Glutamatergic neuron (in vitro differentiated cells): Measurements from ENCODE around the gene ALDH3A1. TPM values are rescaled to one million over a fixed set of nuclear protein-coding genes. Genes with fewer than 3 reads are reported as not detected.

Experiments
- DNase-seq: peaks from one replicate; pipeline ENCODE4 v3.0.0; 2022
- H3K27ac Mint-ChIP-seq: one replicate; pipeline ENCODE4 v1.8.0; 2020; ENCODE audit warnings: mild to moderate bottlenecking, mixed read lengths, inconsistent platforms; ENCODE audit not compliant: unreplicated experiment
- H3K27me3 Mint-ChIP-seq: one replicate; pipeline ENCODE4 v1.8.0; 2020; ENCODE audit warnings: mild to moderate bottlenecking, moderate library complexity, mixed read lengths, inconsistent platforms; ENCODE audit not compliant: unreplicated experiment
- H3K36me3 Mint-ChIP-seq: one replicate; pipeline ENCODE4 v1.8.0; 2020; ENCODE audit warnings: mild to moderate bottlenecking, mixed read lengths, inconsistent platforms; ENCODE audit not compliant: unreplicated experiment
- H3K4me1 Mint-ChIP-seq: one replicate; pipeline ENCODE4 v1.8.0; 2020; ENCODE audit warnings: mild to moderate bottlenecking, low read depth, mixed read lengths, inconsistent platforms; ENCODE audit not compliant: unreplicated experiment
- H3K4me3 Mint-ChIP-seq: one replicate; pipeline ENCODE4 v1.8.0; 2020; ENCODE audit warnings: mild to moderate bottlenecking, mixed read lengths, inconsistent platforms; ENCODE audit not compliant: unreplicated experiment
- H3K9me3 Mint-ChIP-seq: one replicate; pipeline ENCODE4 v1.8.0; 2020; ENCODE audit warnings: mild to moderate bottlenecking, moderate library complexity, mixed read lengths, inconsistent platforms; ENCODE audit not compliant: unreplicated experiment
- CTCF ChIP-seq: fragments of 200-600 bp; sonication (generic); IDR thresholded peaks from one replicate; pipeline ENCODE4 v1.5.0; 2021; ENCODE audit not compliant: partially characterized antibody, unreplicated experiment
- total RNA-seq: library from RNA; stranded (reverse); fragmentation: NEBNext Ultra II Directional; extraction: Animal tissue kit (Norgen Biotek cat#: 25700); gene quantifications from one replicate; pipeline ENCODE4 v1.2.1, GENCODE V29; 2021; ENCODE audit not compliant: unreplicated experiment

ALDH3A1 gene
- total RNA-seq, 1 donor from 2014 or later = not detected

GRCh38 chr17:19725486-19725885 lies 22.6 kb downstream of the ALDH3A1 start:
- DNase-seq = no peak
- H3K27ac Mint-ChIP-seq = no peak overlapping the region
- H3K9me3 Mint-ChIP-seq = no peaks in the 10 kb centered on the region
- H3K36me3 Mint-ChIP-seq = peaks cover 7% of the 10 kb centered on the region
- no peak overlapping the region for H3K4me3 Mint-ChIP-seq
- H3K27me3 Mint-ChIP-seq = no peaks in the 10 kb centered on the region
- no peak for TF ChIP-seq CTCF
- no peaks in the 10 kb centered on the region for H3K4me1 Mint-ChIP-seq

GRCh38 chr17:19724501-19725420 lies 23.3 kb downstream of the ALDH3A1 start:
- TF ChIP-seq CTCF = no peak
- peaks cover 1% of the 10 kb centered on the region for H3K9me3 Mint-ChIP-seq
- H3K4me1 Mint-ChIP-seq = no peaks in the 10 kb centered on the region
- H3K4me3 Mint-ChIP-seq = no peak overlapping the region
- peaks cover 7% of the 10 kb centered on the region for H3K36me3 Mint-ChIP-seq
- peaks cover 1% of the 10 kb centered on the region for H3K27me3 Mint-ChIP-seq
- DNase-seq = no peak
- no peak overlapping the region for H3K27ac Mint-ChIP-seq

- Mint-ChIP-seq H3K4me3 (no peak overlapping the region), H3K27ac (no peak overlapping the region), H3K4me1 (no peaks in the 10 kb centered on the region), H3K9me3 (peaks cover 2% of the 10 kb centered on the region), H3K27me3 (peaks cover 2% of the 10 kb centered on the region), H3K36me3 (peaks cover 7% of the 10 kb centered on the region)
- no peak for DNase-seq
- no peak for TF ChIP-seq CTCF
Observed at GRCh38 chr17:19723964-19724363, 24.1 kb downstream of the ALDH3A1 start.

- Mint-ChIP-seq H3K27ac (no peak overlapping the region), H3K9me3 (peaks cover 2% of the 10 kb centered on the region), H3K4me3 (no peak overlapping the region), H3K4me1 (peaks cover 2% of the 10 kb centered on the region), H3K36me3 (peaks cover 7% of the 10 kb centered on the region), H3K27me3 (peaks cover 2% of the 10 kb centered on the region)
- TF ChIP-seq CTCF = no peak
- DNase-seq = no peak
Observed at GRCh38 chr17:19720631-19721426, 27.3 kb downstream of the ALDH3A1 start.

- DNase-seq = no peak
- TF ChIP-seq CTCF = no peak
- H3K4me3 Mint-ChIP-seq = no peak overlapping the region
- H3K9me3 Mint-ChIP-seq = peaks cover 2% of the 10 kb centered on the region
- peaks cover 3% of the 10 kb centered on the region for H3K27me3 Mint-ChIP-seq
- peaks cover 2% of the 10 kb centered on the region for H3K36me3 Mint-ChIP-seq
- H3K27ac Mint-ChIP-seq = no peak overlapping the region
- peaks cover 2% of the 10 kb centered on the region for H3K4me1 Mint-ChIP-seq
Observed at GRCh38 chr17:19720210-19720475, 28.0 kb downstream of the ALDH3A1 start.
